K562 (cell line): ENCODE measurements around the gene CHST2. TPM values are rescaled to one million over a fixed set of nuclear protein-coding genes. Genes with fewer than 3 reads are reported as not detected.

ENCODE experiments used
- BMI1 ChIP-seq: fragments of 150-350 bp; IDR thresholded peaks from 2 replicates; pipeline ENCODE4 v1.6.1; 2014; ENCODE audit warnings: low read length
- DLX4 ChIP-seq: fragments of 250-450 bp; sonication (Bioruptor Pico); IDR thresholded peaks from 2 replicates; pipeline ENCODE4 v1.6.1; 2021; ENCODE audit warnings: mild to moderate bottlenecking
- JUNB ChIP-seq: fragments of 450-650 bp; formaldehyde crosslinking; conservative IDR thresholded peaks from 2 replicates; pipeline ENCODE4 v1.4.0; 2020; ENCODE audit warnings: mild to moderate bottlenecking
- NFE2L1 ChIP-seq: fragments of 450-650 bp; IDR thresholded peaks from 2 replicates; pipeline ENCODE4 v1.6.1; 2016; ENCODE audit warnings: missing genetic modification characterization, low read depth, mild to moderate bottlenecking, missing compliant biosample characterization, moderate library complexity, borderline replicate concordance
- NR2C1 ChIP-seq, 2 experiments: fragments of 450-650 bp; IDR thresholded peaks; 2 replicates each; pipeline ENCODE4 v1.6.1; 2017; ENCODE audit warnings: mild to moderate bottlenecking in 2 of 2, antibody characterized with exemption in 1 of 2, inconsistent platforms in 1 of 2, missing compliant biosample characterization in 1 of 2, missing genetic modification characterization in 1 of 2
- PBX2 ChIP-seq, 2 experiments: IDR thresholded peaks in 1 of 2; conservative IDR thresholded peaks in 1 of 2; 2 replicates each; pipeline ENCODE4 v1.6.1; 2016; ENCODE audit warnings: low read depth in 2 of 2, mild to moderate bottlenecking in 1 of 2, missing compliant biosample characterization in 1 of 2, missing genetic modification characterization in 1 of 2, moderate library complexity in 1 of 2
- ZNF609 ChIP-seq: sonication (generic); formaldehyde crosslinking; IDR thresholded peaks from 2 replicates; pipeline ENCODE4 v1.8.1; 2023; ENCODE audit warnings: missing genetic modification reagents, mild to moderate bottlenecking, borderline replicate concordance
- ZNF766 ChIP-seq: fragments of 200-800 bp; sonication (Bioruptor generic); conservative IDR thresholded peaks from 2 replicates; pipeline ENCODE4 v1.6.1; 2016; ENCODE audit warnings: missing genetic modification characterization, missing compliant biosample characterization
- polyA plus RNA-seq, 8 experiments: library from polyadenylated mRNA; depleted of rRNA in 4 of 8; stranded (reverse) in 5 of 8; unstranded in 3 of 8; fragments of >200 nt; fragmentation: Nextera tagmentation in 2 of 8; fragmentation: Illumina TruSeq in 1 of 8; extraction: Ambion mirVana in 2 of 8; extraction: Trizol in 1 of 8; gene quantifications; 2 replicates each; pipeline versions ENCODE4 v1.2.1 to v1.2.3, GENCODE V29; 2011 to 2014; ENCODE audit warnings: inconsistent platforms in 1 of 8, missing spikeins in 1 of 8
- total RNA-seq, 7 experiments: library from RNA; depleted of rRNA in 6 of 7; stranded (reverse); fragments of >200 nt in 6 of 7; fragmentation: Illumina TruSeq in 2 of 7; extraction: Trizol in 2 of 7; gene quantifications; 2 replicates each; pipeline versions ENCODE4 v1.2.1 to v1.2.3, GENCODE V29; 2011 to 2021; ENCODE audit warnings: low replicate concordance in 1 of 7
- TF ChIP-seq, protein P1 (sequence below): fragments of 250-450 bp; sonication (Bioruptor Pico); IDR thresholded peaks from 2 replicates; pipeline ENCODE4 v1.5.0; 2021
- TF ChIP-seq, protein P2 (sequence below): fragments of 200-400 bp; formaldehyde crosslinking; IDR thresholded peaks from 2 replicates; pipeline ENCODE4 v1.6.1; 2017; ENCODE audit warnings: mild to moderate bottlenecking, low read depth, low read length, moderate library complexity

CHST2 gene
- total and polyA plus RNA-seq, 9 of the 15 experiments (the other 6 are each of a cell fraction or from before 2014, with no cell fraction given): 3.4 to 60.3 (median 13.9) TPM

DNA sequence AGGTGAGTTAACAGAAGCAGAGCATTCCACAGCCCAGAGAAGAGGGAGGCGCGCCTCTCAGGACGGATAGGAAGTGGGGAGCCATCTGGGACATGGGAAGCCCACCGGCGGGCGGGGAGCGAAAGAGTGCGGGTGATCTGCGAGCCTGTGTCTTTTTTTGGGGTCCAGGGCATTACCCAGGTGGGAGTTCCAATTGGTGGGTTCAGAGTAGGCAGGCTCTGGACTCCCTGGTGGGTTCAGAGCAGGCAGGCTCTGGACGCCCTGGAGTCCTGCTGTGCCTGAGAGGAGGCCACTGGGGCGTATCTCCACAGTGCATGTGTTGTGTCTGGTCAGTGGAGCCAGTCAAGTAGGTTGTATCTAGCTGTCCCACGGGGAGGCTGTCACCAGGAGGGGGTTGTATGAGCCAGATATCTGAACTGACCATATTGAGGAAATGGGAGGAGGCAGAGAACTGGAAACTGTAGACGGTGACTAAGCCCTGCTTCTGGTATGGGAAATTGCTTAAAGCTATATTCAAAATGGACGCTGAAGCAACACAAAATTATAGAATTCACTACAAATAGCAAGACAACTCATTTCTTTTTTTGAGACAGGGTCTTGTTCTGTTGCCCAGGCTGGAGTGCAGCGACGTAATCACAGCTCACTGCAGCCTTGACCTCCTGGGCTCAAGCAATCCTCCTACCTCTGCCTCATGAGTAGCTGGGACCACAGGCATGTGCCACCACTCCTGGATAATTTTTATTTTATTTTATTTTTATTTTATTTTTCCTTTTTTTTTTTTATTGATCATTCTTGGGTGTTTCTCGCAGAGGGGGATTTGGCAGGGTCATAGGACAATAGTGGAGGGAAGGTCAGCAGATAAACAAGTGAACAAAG, 34.5 kb upstream of the CHST2 start (continued):
- TF ChIP-seq NR2C1 (IDR thresholded peaks at IDR 0.05) (peak; percentile 24; the same call in 1 of the 2 replicates), NR2C1 (tag; IDR thresholded peaks at IDR 0.05) (peak; percentile 68), NFE2L1 (tag) (0 out of 2 replicates have a peak, but pooled peaks have one; percentile 44), JUNB (no peak), ZNF609 (CRISPR knock-in tag) (peak; percentile 59; the same call in 1 of the 2 replicates), ZNF766 (peak; percentile 82; the same call in 1 of the 2 replicates), BMI1 (no peak), DLX4 (no peak), PBX2 (CRISPR knock-in tag; IDR thresholded peaks at IDR 0.05; ENCODE audit: low read depth) (no peak), PBX2 (tag; conservative IDR thresholded peaks at IDR 0.05; ENCODE audit: low read depth) (peak; percentile 76)
- TF ChIP-seq, protein P1, sequence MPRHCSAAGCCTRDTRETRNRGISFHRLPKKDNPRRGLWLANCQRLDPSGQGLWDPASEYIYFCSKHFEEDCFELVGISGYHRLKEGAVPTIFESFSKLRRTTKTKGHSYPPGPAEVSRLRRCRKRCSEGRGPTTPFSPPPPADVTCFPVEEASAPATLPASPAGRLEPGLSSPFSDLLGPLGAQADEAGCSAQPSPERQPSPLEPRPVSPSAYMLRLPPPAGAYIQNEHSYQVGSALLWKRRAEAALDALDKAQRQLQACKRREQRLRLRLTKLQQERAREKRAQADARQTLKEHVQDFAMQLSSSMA (CRISPR knock-in tag): no peak
- TF ChIP-seq, protein P2, sequence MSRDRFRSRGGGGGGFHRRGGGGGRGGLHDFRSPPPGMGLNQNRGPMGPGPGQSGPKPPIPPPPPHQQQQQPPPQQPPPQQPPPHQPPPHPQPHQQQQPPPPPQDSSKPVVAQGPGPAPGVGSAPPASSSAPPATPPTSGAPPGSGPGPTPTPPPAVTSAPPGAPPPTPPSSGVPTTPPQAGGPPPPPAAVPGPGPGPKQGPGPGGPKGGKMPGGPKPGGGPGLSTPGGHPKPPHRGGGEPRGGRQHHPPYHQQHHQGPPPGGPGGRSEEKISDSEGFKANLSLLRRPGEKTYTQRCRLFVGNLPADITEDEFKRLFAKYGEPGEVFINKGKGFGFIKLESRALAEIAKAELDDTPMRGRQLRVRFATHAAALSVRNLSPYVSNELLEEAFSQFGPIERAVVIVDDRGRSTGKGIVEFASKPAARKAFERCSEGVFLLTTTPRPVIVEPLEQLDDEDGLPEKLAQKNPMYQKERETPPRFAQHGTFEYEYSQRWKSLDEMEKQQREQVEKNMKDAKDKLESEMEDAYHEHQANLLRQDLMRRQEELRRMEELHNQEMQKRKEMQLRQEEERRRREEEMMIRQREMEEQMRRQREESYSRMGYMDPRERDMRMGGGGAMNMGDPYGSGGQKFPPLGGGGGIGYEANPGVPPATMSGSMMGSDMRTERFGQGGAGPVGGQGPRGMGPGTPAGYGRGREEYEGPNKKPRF: no peak
